Activated CD8-positive, alpha-beta T cell treated with anti-CD3 and anti-CD28 coated beads for 36 hours (primary cell): ENCODE results near the gene PGAP6. TPM values are rescaled to one million over a fixed set of nuclear protein-coding genes. Genes with fewer than 3 reads are reported as not detected.

Experiments
- ATAC-seq: fragments of 200-7000 bp; cut with Tn5 transposase; one replicate; pipeline ENCODE4 v1.10.0; 2021; ENCODE audit warnings: mild to moderate bottlenecking, moderate library complexity
- CTCF ChIA-PET: fragments of 350-600 bp; sonication (Branson Sonifier 250); formaldehyde crosslinking; loops from one replicate; lab custom pipeline; 2021; ENCODE audit warnings: antibody characterized with exemption; lab: Charles Lee
- POLR2A ChIA-PET: fragments of 350-600 bp; sonication (Branson Sonifier 250); formaldehyde crosslinking; loops from one replicate; lab custom pipeline; 2021; ENCODE audit warnings: antibody characterized with exemption; lab: Charles Lee
- DNase-seq: peaks from one replicate; pipeline ENCODE4 v3.0.0-alpha.2; 2020
- H3K27ac Mint-ChIP-seq: one replicate; pipeline ENCODE4 v1.8.0; 2021; ENCODE audit warnings: mild to moderate bottlenecking, mixed read lengths
- H3K27me3 Mint-ChIP-seq: one replicate; pipeline ENCODE4 v1.8.0; 2021; ENCODE audit warnings: mixed read lengths
- H3K36me3 Mint-ChIP-seq: one replicate; pipeline ENCODE4 v1.8.0; 2021; ENCODE audit warnings: low read depth, mixed read lengths
- H3K4me1 Mint-ChIP-seq: one replicate; pipeline ENCODE4 v1.8.0; 2021; ENCODE audit warnings: low read depth, mixed read lengths
- H3K4me3 Mint-ChIP-seq: one replicate; pipeline ENCODE4 v1.8.0; 2021; ENCODE audit warnings: mild to moderate bottlenecking, moderate library complexity, mixed read lengths
- H3K9me3 Mint-ChIP-seq: one replicate; pipeline ENCODE4 v1.8.0; 2021; ENCODE audit warnings: mixed read lengths
- intact Hi-C: fragments of 100-400 bp; cut with micrococcal nuclease; formaldehyde crosslinking; loops from one replicate; pipeline ENCODE4 v1.10.0; 2022
- total RNA-seq, 2 experiments: library from RNA; stranded (reverse); gene quantifications; one replicate each; pipeline ENCODE4 v1.2.3, GENCODE V29; 2021
- TF ChIP-seq, protein P1 (sequence below): fragments of 200-600 bp; IDR thresholded peaks from one replicate; pipeline ENCODE4 v1.8.0; 2022; ENCODE audit warnings: antibody characterized with exemption, mild to moderate bottlenecking

The PGAP6 gene
- total RNA-seq, 2 experiments from 2014 or later, result 21.9 to 24.8 TPM

- ChIA-PET CTCF (interaction anchor here (0.6 kb wide), 1 partner anchor 270 kb away, joined by 3 read pairs; no protein-coding TSS in a partner anchor), POLR2A (interaction anchor here (2.0 kb wide), 1 partner anchor 13 kb away, joined by 6 read pairs; no protein-coding TSS in a partner anchor)
- no peaks in the 10 kb centered on the region for H3K9me3 Mint-ChIP-seq
- ATAC-seq, result no peak
- intact Hi-C loops, result no loop called here
- TF ChIP-seq, protein P1, sequence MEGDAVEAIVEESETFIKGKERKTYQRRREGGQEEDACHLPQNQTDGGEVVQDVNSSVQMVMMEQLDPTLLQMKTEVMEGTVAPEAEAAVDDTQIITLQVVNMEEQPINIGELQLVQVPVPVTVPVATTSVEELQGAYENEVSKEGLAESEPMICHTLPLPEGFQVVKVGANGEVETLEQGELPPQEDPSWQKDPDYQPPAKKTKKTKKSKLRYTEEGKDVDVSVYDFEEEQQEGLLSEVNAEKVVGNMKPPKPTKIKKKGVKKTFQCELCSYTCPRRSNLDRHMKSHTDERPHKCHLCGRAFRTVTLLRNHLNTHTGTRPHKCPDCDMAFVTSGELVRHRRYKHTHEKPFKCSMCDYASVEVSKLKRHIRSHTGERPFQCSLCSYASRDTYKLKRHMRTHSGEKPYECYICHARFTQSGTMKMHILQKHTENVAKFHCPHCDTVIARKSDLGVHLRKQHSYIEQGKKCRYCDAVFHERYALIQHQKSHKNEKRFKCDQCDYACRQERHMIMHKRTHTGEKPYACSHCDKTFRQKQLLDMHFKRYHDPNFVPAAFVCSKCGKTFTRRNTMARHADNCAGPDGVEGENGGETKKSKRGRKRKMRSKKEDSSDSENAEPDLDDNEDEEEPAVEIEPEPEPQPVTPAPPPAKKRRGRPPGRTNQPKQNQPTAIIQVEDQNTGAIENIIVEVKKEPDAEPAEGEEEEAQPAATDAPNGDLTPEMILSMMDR, result no peak
- DNase-seq, result no peak
- H3K27me3 Mint-ChIP-seq, result no peaks in the 10 kb centered on the region
- H3K4me1 Mint-ChIP-seq, result peaks cover 19% of the 10 kb centered on the region
- H3K27ac Mint-ChIP-seq, result no peak overlapping the region
- peaks cover 16% of the 10 kb centered on the region for H3K36me3 Mint-ChIP-seq
- no peak overlapping the region for H3K4me3 Mint-ChIP-seq
Observed at GRCh38 chr16:366476-366875, 15.3 kb downstream of the PGAP6 start.

DNA sequence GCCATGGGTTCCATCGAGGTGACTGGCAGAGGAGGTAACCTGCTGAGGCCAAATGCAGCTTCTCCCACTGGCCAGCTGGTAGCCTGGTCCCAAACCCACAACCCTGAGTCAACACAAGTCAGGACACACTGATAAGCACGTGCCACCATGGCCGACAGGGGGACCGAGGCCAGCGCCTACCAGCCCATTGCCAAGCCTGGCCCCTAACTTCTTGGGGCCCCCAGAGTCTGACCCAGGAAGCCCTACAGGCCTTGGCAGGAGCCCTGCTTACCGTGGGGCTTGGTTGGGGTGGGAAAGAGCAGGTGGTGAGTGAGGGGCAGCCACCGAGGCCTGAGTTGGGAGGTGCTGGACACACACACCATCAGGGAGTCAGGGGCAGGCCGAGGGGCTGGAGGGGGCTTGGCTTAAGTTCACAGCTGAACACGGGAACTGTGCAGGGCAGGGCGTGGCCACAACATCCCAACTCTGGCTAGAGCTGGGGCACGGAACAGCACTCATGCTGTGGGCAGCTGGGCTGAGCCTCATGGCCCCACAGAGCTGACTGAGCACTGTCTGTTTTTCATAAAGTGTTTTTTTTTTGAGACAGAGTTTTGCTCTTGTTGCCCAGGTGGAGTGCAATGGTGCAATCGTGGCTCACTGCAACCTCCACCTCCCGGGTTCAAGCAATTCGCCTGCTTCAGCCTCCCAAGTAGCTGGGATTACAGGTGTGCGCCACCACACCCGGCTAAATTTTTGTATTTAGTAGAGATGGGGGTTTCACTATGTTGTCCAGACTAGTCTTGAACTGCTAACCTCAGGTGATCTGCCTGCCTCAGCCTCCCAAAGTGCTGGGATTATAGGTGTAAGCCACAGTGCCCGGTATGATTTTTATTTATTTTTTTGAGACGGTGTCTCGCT, 16.9 kb downstream of the PGAP6 start:
- no peak overlapping the region for H3K4me3 Mint-ChIP-seq
- intact Hi-C loops, result no loop called here
- H3K27ac Mint-ChIP-seq, result no peak overlapping the region
- no peak for ATAC-seq
- peaks cover 10% of the 10 kb centered on the region for H3K4me1 Mint-ChIP-seq
- no peaks in the 10 kb centered on the region for H3K9me3 Mint-ChIP-seq
- CTCF ChIA-PET, result interaction anchor here (1.2 kb wide), 1 partner anchor 249 kb away, joined by 3 read pairs; no protein-coding TSS in a partner anchor
- peaks cover 13% of the 10 kb centered on the region for H3K36me3 Mint-ChIP-seq
- POLR2A ChIA-PET, result interaction anchor here (0.7 to 1.0 kb wide), 2 partner anchors 10 to 137 kb away, joined by 3 read pairs; no protein-coding TSS in a partner anchor
- no peaks in the 10 kb centered on the region for H3K27me3 Mint-ChIP-seq
- TF ChIP-seq, protein P1, result no peak
- DNase-seq, result no peak

GRCh38 chr16:363766-364490, 17.9 kb downstream of the PGAP6 start:
- H3K27ac Mint-ChIP-seq, result no peak overlapping the region
- peaks cover 6% of the 10 kb centered on the region for H3K4me1 Mint-ChIP-seq
- H3K27me3 Mint-ChIP-seq, result no peaks in the 10 kb centered on the region
- no peak overlapping the region for H3K4me3 Mint-ChIP-seq
- TF ChIP-seq, protein P1, result no peak
- ATAC-seq, result no peak
- no peak for DNase-seq
- intact Hi-C loops, result no loop called here
- peaks cover 5% of the 10 kb centered on the region for H3K36me3 Mint-ChIP-seq
- H3K9me3 Mint-ChIP-seq, result no peaks in the 10 kb centered on the region
- ChIA-PET POLR2A (no interaction called here), CTCF (interaction anchor here (2.2 to 2.4 kb wide), 2 partner anchors 257 to 298 kb away, joined by 9 to 20 read pairs; no protein-coding TSS in a partner anchor)

- no peak for DNase-seq
- no peak overlapping the region for H3K27ac Mint-ChIP-seq
- no peak for ATAC-seq
- H3K4me1 Mint-ChIP-seq, result peaks cover 6% of the 10 kb centered on the region
- TF ChIP-seq, protein P1, result no peak
- peaks cover 4% of the 10 kb centered on the region for H3K36me3 Mint-ChIP-seq
- CTCF ChIA-PET, result interaction anchor here (0.8 to 2.4 kb wide), 10 partner anchors 13 to 297 kb away, joined by 3 to 20 read pairs (median 6); partner anchors contain the start of gene LUC7L
- H3K4me3 Mint-ChIP-seq, result no peak overlapping the region
- POLR2A ChIA-PET, result interaction anchor here (0.9 kb wide), 1 partner anchor 135 kb away, joined by 5 read pairs; no protein-coding TSS in a partner anchor
- H3K9me3 Mint-ChIP-seq, result no peaks in the 10 kb centered on the region
- no peaks in the 10 kb centered on the region for H3K27me3 Mint-ChIP-seq
- intact Hi-C loops, result no loop called here
Observed at GRCh38 chr16:363110-363765, 18.5 kb downstream of the PGAP6 start.
